Fibroblast of upper back skin (primary cell): Measurements from ENCODE around the gene AMD1.
A peak's percentile ranks its signal among the peaks of the same experiment; 100 is the strongest.
"Not testable (repeated sequence)": the region's sequence is repeated elsewhere in the genome, so short reads cannot be mapped to it uniquely, and the experiment has no call there.

Experiments
- DNase-seq: peaks from one replicate; pipeline ENCODE4 v3.0.0-alpha.2; 2013

Gene AMD1

DNA sequence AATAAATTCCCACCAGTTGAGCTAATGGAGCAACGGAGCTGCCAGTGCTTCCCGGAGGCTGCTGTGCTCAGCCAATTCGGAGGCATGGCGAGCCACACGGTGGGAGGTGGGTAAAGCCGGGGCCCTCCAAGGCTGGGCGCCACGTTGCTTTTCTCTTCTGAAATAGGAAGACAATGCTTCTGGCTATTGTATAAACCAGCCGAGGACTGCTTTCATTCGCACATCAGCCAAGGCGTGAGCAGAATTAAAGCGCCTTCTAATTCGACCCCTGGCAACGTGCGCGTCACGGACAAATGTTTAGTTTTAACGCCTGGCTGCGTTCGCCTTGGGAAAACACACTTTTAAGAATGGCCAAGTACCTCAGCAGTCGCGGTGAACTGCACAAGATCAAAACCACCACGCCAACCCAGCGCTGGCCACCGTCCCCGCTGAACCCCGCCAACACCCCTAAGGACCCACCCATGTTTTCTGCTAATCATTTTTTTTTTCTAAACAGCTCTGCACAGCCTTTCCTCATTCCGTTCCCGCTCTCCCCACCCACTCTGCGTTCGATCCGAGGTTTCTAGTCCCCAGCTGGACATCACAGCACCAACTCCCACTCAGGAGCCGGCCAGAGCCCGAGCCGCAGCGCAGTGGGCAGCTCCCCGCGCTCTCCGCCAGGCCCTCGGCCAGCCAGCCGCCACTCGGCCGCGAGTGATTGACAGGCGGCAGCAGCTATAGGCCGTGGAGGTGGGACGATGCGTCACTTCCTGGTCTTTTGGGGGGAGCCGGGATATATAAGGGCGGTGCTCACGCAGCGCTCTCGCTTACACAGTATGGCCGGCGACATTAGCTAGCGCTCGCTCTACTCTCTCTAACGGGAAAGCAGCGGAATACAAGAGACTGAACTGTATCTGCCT is at the start of gene AMD1:
Gene AMD1 (plus strand): TSS at position 805 of the 899 bp plus-strand sequence. CDS start 321 bp downstream, outside the sequence.
- peak; percentile 98 for DNase-seq

DNA sequence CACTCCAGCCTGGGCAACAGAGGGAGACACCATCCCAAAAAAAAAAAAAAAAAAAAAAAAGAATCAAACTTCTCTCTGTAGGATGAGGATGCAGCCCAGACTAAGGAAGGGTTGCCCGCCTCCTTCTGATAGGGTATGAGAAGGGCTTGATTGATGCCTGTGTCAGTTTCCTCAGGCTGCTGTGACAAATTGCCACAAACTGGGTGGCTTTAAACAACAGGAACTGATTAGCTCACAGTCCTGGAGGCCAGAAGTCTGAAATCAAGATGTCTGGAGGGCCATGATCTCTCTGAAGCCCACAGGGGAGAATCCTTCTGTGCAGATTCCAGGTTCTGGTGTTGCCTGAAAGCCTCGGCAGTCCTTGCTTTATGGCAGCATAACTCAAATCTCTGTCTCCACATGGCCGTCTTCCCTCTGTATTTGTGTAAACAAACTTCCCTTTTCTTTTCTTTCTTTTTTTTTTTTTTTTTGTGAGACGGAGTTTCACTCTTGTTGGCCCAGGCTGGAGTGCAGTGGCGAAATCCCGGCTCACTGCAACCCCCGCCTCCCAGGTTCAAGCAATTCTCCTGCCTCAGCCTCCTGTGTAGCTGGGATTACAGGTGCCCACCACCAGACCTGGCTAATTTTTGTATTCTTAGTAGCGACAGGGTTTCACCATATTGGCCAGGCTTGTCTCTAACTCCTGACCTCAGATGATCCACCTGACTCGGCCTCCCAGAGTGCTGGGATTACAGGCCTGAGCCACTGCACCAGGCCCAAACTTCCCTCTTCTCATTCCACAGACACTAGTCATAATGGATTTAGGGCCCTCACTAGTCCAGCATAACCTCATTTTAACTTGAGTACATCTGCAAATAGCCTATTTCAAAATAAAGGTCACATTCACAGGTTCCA is 48.1 kb upstream of the AMD1 start:
- peak; percentile 6 for DNase-seq

DNA sequence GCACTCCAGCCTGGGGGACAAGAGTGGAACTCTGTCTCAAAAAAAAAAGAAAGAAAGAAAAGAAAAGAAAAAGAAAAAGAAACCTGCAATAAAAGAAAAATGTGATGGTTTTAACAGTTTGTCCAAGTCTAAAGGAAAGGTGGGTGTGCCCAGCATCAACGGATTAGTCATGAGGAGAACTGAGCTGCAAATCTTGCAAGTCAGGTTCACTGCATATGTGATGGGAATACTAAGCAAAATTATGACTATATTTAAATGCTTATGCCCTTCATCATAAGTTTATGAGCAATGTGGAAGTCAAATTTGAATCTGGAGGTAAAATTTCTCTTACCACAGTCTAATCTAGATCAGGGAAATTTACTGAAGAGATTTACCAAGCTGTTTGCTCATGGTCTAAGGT is 46.2 kb upstream of the AMD1 start:
- DNase-seq = peak; percentile 14

DNA sequence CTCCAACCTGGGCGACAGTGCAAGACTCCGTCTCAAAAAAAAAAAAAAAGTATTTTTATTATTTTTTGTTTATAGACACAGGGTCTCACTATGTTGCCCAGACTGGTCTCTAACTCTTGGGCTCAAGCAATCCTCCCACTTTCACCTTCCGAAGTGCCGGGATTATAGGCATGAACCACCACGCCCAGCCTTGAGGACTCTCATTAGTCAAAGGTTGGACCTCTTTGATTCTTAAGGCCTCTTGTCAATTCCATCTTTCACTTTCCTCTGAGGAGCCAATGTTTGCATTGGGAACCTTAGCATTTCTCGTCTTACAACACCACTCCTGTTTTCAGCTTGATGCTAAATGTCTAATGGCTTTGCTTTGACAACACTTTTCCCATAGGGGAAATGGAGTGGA is 43.2 kb upstream of the AMD1 start:
- no peak for DNase-seq

DNA sequence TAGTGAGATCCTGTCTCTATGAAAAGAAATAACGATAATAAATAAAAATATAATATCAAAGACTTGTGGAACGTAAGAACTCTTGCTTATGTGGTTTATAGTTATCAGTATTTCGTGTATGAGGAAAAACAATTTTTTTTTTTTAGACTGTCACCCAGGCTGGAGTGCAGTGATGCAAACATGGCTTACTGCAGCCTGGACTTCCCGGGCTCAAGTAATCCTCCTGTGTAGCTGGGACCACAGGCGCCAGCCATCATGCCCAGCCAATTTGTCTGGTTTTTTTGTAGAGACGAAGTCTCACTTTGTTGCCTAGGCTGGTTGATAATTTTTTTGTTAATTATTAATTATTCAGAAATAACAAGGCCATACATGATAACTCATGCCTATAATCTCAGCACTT is 40.8 kb upstream of the AMD1 start:
- no peak for DNase-seq

- DNase-seq = not testable (repeated sequence)
These were observed 38.8 kb upstream of the AMD1 start for GRCh38 chr6:110835751-110836150.

DNA sequence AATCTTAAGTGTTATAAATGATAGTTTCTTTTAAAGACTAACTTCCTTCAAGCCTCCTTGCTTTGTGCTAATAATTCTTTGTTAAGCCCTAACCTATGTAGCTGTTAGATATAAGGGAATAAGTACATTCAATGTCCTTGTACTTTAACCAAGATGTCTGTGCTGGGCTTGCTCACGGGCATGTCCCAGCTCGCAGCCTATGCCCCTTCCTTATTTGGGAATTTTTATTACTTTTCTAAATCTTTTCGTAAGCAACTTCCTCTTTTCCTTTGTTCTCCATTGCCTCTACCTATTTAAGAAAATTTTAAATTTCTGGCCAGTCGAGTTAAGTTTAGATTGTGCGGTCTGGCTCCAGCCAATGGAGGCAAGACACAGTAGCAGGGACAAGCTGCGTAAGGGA is 33.3 kb upstream of the AMD1 start:
- no peak for DNase-seq

DNA sequence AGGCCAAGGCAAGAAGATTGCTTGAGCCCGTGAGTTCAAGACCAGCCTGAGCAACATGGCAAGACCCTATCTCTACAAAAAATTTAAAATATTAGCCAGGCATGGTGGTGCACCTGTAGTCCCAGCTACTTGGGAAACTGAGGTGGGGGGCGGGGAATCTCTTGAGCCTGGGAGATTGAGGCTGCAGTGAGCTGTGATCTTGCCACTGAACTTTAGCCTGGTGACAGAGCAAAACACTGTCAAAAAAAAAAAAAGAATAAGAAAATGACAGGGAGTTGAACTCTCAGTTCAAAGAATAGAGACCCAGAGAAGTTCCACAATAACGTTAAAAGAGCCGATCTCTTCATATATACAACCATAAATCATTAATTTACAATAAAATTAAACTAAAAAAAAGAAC is 24.8 kb upstream of the AMD1 start:
- DNase-seq = no peak

GRCh38 chr6:110852773-110853172 is 21.8 kb upstream of the AMD1 start:
- DNase-seq = no peak

DNA sequence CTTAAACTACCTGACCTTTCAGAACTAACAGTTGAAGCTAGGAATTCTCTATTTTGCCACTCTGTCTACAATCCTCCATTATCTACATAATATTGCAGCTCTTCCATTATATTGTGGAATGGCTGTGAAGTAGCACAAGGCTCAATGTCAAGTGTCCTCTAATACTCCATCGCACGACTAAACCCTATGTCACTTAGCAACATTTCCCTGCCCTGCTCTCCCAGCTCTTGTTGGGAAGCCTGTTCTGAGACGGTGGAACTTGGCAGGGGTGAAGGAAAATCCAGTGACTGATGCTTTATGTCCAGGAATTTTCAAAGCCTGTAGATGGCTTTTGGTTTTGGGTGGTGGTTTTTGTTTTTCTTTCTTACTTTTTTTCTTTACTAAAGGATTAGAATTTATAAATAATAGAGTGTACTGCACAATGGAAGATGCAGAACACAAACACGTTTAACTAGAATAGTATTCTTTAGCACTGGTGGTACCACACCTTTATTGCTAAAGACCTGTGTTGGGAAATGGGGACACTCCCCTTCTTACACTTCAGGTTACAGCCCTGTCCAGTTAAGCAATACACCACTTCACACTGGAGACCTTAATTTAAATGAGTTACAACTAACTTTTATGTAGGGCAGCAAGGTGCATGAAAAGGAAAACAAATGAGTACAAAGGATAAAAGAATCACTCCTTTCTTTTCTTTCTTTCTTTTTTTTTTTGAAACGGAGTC is 20.7 kb upstream of the AMD1 start:
- no peak for DNase-seq

DNA sequence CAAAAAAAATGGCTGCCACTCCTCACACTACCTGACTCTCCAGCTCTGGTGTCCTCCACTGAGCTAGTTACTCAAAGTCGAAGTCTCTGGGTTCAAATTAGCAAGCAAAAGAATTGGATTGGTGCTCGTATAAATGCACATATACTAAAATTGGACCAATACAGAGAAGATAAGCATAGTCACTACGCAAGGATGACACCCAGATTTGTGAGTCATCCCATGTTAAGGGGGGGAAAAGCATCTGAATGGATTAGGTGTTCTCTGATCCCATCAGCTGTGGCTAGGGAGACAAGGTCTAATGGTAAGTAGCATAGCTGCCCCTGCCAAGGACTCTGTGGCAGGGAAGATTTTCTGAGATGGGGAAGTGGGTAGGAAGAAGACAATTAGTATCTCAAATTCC is 18.3 kb upstream of the AMD1 start:
- no peak for DNase-seq

DNA sequence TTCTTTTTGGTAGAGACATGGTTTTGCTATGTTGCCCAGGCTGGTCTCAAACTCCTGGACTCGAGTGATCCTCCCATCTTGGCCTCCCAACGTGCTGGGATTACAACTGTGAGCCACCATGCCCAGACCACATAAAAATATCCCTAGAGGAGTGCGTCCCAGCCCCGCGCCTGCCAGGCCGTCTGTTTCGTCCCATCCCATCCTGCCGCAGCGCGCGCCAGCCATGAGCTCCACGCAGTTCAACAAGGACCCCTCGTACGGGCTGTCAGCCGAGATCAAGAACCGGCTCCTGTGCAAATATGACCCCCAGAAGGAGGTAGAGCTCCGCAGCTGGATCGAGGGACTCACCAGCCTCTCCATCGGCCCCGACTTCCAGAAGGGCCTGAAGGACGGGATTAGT is 16.6 kb upstream of the AMD1 start:
- no peak for DNase-seq

- no peak for DNase-seq
These were observed 15.9 kb upstream of the AMD1 start for GRCh38 chr6:110858562-110859214.

DNA sequence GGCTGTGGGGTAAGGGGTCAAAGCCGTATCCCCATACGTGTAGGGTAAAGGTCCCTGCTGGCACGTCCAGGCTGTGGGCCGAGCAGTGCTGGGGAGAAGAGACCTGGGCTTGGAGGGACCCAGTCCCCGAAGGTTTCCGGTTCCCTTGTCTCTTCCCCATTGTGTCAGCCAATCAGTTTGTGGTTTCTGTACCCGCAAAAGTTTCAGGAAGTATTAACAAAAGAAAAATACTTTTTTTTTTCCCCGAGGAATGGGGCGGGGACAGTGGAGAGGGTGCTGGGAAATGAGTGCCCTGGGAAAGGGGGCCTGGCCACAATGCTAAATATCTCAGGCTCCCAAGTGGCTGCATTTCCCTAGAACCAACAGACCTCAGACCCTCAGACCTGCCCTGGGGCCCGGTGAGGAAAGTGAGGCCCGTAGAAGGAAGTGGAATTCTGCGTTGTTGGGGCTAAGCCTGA is 15.2 kb upstream of the AMD1 start:
- no peak for DNase-seq

GRCh38 chr6:110864824-110865223 is 9.8 kb upstream of the AMD1 start:
- no peak for DNase-seq

GRCh38 chr6:110874880-110875547 is 429 bp downstream of the AMD1 start:
- DNase-seq = no peak

GRCh38 chr6:110875548-110876169 is 1.1 kb downstream of the AMD1 start:
- DNase-seq = peak; percentile 21

- peak; percentile 84 for DNase-seq
These were observed 1.7 kb downstream of the AMD1 start for GRCh38 chr6:110876170-110876773.

DNA sequence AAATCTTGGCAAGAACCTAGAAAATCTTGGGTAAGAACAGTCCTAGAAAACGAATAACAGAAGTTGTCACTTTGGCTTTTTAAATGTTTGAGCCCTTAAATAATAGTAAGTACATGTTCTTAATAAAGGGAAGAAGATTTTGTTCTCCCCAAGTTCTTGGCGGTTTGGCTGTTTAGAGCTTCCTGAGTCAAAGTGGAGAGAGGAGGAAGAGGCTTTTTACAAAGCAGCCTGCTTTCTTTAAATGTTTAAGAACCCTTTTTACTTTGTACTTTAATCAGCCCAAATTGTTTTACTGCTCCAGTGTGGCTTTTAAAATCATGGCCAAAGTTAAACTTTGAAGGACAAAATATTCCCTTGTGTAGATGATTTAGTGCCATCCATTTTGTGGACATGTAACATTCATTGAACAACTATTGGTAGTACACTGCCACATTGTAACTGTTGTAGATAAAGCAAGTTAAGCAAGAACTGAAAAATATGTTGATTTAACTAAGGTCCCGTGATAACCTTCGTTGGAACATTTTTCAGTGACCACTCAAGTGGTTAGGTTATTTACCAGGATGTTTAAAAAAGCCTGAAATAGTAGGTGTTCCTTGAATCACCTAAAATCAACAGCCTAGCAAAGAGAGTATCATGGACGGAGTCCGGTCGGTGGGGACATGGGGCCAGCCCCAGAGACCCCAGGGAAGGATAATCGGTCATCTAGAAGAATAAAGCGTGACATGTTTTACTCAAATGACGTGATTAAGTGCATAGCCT is 2.4 kb downstream of the AMD1 start:
- DNase-seq = no peak

GRCh38 chr6:110877569-110877968 is 3.0 kb downstream of the AMD1 start:
- DNase-seq = no peak
